Retinal pigment epithelial cell (primary cell): ENCODE data around the gene EFR3B.

Experiments
- DNase-seq: peaks from one replicate; pipeline ENCODE4 v3.0.0-alpha.2; 2010; ENCODE audit warnings: low read depth
- H3K4me3 ChIP-seq: 2 replicates; pipeline ENCODE4 v1.5.1; 2011; ENCODE audit warnings: mild to moderate bottlenecking, low read length, control low read depth, moderate library complexity
- TF ChIP-seq, protein P1 (sequence below): conservative IDR thresholded peaks from 2 replicates; pipeline ENCODE4 v1.5.1; 2011; ENCODE audit warnings: low read depth, low read length, control low read depth, inconsistent platforms

EFR3B gene

DNA sequence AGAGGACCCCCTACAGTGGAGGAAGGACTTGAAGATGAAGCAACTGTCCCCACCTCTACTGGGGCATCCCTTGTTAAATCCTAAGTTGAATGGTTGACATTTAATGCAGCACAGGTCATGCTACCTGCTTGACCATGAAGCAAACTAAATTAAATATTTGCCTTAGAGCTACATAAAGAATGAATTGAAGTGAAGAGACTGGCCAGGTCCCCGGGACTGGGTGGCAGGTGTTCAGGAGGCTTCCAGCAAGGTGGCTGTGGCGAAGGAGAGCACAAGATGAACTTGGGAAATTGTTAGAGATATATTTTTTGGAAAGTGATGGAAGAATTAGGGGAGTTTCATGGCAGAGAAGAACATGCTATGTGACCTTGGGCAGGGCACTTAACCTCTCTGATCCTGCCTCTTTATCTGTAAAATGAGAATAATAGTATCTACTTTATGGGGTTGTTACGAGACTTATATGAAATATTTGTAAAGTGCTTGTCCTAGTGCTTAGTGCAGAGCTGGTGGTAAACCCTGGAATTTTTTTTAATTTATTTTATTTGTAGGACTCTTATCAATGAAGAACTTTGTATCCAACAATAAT, 37.3 kb downstream of the EFR3B start:
- no peak overlapping the region for H3K4me3 ChIP-seq
- no peak for DNase-seq
- TF ChIP-seq, protein P1, sequence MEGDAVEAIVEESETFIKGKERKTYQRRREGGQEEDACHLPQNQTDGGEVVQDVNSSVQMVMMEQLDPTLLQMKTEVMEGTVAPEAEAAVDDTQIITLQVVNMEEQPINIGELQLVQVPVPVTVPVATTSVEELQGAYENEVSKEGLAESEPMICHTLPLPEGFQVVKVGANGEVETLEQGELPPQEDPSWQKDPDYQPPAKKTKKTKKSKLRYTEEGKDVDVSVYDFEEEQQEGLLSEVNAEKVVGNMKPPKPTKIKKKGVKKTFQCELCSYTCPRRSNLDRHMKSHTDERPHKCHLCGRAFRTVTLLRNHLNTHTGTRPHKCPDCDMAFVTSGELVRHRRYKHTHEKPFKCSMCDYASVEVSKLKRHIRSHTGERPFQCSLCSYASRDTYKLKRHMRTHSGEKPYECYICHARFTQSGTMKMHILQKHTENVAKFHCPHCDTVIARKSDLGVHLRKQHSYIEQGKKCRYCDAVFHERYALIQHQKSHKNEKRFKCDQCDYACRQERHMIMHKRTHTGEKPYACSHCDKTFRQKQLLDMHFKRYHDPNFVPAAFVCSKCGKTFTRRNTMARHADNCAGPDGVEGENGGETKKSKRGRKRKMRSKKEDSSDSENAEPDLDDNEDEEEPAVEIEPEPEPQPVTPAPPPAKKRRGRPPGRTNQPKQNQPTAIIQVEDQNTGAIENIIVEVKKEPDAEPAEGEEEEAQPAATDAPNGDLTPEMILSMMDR = no peak

DNA sequence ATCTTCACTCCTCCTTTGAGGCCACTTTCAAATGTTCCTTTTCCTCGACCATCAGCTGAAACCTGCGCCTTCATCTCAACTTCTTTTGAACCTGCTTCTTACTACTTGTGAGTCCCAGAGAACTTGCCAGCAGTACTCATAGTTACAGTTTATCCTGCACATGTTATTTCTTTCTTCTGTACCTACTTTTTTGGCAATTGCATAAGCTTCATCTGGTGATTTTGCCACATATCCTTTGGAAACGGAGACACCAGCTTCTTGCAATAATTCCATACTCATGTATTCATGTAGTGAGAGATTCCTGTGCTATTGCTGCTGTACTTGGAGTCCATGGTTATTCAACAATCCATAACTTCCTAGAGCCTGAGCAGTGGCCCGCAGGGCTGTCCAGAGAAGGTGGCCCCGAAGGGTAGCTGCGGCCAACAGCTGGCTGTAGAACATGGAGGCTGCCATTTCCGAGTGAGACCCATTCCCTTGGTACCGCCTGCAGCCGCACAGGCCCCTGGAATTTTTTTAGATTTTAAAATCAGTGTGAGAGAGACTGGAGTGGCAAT, 39.4 kb downstream of the EFR3B start:
- TF ChIP-seq, protein P1 = no peak
- no peak overlapping the region for H3K4me3 ChIP-seq
- DNase-seq = no peak

DNA sequence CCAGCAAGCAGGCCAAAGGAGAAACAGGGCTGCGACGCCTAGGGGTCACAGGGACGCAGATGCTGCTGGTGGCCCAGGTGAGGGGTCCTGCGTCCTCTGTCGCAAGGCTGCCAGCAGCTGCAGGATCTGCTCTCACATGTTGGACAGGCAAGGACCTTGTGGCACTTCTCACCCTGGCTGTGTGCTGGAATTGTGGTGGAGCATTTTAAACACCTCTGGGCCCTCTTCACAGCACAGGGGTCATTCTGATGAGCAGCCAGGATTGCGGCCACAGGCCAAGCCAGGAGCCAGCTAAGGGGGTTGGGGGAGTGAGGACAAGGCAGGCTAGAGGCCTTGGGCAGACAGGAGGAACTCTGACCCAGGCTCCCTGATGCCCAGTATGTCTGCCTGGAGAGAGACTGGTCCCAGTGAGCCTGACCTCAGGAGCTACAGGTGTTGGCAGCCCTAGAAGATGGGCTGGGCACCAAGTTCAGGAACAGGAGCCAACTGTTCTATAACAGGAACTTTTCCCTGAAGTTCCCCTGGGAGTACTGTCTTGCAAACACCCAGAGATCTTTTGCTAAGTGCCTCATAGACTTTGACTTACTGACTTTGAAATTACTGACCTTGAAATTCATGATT, 40.2 kb downstream of the EFR3B start:
- TF ChIP-seq, protein P1 = no peak

DNA sequence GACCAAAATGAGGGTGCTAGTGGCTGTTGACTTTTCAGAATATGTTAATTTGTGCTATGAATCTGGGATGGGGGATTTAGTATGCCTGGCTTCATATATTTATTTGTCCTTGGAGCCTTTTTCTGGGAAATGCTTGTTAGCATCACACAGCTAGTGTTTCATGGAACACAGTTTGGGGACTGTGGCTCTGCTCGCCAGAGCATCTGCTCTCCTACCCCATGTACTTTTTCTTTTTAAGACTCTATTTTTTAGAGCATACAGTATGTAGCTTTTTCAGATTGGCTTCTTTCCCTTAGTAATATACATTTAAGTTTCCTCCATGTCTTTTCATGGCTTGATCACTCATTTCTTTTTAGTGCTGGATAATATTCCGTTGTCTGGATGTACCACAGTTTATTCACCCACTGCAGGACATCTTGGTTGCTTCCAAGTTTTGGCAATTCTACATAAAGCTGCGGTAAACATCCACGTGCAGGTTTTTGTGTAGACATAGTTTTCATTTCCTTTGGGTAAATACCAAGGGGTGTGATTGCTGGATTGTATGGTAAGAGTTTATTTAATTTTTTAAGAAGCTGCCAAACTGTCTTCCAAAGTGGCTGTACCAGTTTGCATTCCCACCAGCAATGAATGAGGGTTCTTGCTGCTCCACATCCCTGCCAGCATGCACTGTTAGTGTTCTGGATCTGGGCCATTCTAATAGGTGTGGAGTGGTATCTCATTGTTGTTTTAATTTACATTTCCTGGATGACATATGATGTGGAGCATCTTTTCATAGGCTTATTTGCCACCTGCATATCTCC, 44.1 kb downstream of the EFR3B start:
- H3K4me3 ChIP-seq = no peak overlapping the region
- no peak for DNase-seq
- TF ChIP-seq, protein P1 = no peak

More for the DNA sequence above, 40.2 kb downstream of the EFR3B start:
- H3K4me3 ChIP-seq = no peak overlapping the region
- DNase-seq = no peak

DNA sequence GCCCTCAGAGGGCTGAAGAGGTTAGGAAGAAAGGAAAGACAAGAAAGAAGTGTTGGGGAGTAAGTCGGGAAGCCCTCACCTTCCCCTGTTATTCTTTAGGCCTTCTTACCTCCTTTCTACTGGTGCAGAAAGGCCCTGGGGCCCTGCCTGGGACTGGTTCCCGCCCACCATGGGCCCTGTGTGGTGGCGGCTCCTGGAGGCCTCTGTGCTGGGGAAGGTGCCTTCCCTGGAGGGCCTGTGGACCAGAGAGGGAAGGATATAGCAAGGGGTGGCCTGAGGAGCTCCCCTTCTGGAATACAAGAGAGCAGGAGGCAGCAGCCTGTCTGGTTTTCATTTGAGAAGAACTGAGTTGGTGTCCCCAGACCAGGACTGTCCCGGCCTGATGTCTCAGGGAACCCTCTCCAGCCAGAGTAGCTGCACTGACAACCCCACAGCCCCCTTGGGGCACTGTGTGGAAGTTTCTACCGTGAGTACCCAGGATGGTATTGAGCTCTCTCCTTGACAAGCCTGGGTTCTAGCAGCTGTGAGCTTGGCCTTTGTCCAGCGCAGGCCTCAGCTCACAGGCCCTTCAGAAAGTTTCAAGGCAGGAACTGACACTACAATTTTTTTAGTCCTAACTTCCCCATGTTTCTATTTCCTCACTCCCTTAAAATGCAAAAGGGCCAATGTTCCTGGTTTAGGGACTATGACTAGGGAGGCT, 47.1 kb downstream of the EFR3B start:
- TF ChIP-seq, protein P1 = no peak
- DNase-seq = no peak
- H3K4me3 ChIP-seq = no peak overlapping the region

DNA sequence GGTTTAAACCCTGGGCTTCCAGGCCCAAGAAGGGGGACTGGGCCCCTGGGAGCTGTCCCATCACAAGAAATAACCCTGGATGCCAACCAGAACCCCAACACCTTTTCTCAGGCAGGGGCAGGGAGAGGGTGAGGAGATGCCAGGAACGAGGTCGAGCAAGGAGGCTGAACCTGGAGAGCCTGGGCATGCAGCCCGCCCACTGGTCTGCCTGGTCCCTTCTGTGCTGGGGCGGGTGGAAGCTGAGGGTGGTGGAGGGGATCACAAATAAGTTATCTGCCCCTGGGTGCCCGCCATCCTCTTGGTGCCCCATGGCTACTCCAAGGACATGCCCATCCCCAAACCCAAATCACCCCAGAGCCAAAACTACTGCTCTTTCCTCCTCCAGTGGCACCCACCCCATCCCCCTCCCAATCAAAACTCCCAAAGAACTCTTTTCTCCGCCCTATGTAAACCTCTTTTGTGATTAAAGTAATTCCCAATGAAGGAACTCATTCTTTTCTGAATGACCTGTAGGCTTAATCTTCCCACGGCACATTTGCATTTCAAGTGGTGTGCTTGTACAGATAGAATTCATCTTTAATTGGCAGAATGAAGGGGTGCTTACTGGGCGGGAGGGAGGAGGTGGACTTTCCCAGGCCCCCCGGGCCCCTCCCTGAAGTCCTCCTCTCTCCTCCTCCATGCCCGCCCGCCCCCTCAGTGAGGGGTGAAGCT, 47.9 kb downstream of the EFR3B start:
- no peak overlapping the region for H3K4me3 ChIP-seq
- no peak for DNase-seq
- TF ChIP-seq, protein P1 = no peak
